Astrocyte of the spinal cord (primary cell): ENCODE measurements around the gene PIGR.

Experiments used
- DNase-seq: peaks from one replicate; pipeline ENCODE4 v3.0.0; 2011; ENCODE audit warnings: low read depth, low spot score
- H3K4me3 ChIP-seq: 2 replicates; pipeline ENCODE4 v1.5.1; 2011; ENCODE audit warnings: low read depth, mild to moderate bottlenecking, low read length, moderate library complexity
- in situ Hi-C: cut with HindIII; loops from 2 replicates; pipeline ENCODE4 v1.10.0; 2017; ENCODE audit warnings: low sequenced_read_pairs
- TF ChIP-seq, protein P1 (sequence below): IDR thresholded peaks from 2 replicates; pipeline ENCODE4 v1.5.1; 2012; ENCODE audit warnings: low read depth, mild to moderate bottlenecking, low read length, inconsistent platforms

PIGR gene

DNA sequence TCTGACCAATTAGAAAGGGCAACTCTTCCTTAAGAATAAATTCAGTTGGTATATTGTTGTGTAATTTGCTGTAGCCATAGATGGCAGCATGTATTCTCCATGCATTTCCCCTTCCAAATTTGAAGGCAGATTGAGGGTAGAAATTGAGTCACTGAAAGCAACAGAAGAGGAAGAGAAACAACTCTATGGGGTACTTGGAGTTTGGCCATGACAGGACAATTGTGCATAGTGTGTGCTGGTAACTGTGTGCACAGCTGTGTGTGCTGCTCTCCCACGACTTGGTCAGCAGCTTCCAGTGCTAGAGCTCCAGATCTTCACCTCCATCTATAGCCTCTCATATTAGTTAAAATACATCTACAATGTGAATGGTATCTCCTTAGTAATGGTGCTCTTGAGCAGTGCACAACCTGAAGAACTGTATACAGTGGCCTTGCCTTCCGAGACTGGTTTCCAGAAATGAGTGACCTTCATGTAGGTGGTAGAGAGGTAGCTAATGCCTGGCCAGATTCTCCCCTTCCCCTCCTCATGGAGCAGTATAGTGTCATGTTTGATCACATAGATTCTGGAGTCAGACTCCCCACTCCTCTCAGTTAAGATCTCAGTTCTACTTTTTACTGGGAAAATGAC is 24.9 kb upstream of the PIGR start:
- in situ Hi-C loops = no loop called here
- DNase-seq = no peak
- H3K4me3 ChIP-seq = no peak overlapping the region
- TF ChIP-seq, protein P1, sequence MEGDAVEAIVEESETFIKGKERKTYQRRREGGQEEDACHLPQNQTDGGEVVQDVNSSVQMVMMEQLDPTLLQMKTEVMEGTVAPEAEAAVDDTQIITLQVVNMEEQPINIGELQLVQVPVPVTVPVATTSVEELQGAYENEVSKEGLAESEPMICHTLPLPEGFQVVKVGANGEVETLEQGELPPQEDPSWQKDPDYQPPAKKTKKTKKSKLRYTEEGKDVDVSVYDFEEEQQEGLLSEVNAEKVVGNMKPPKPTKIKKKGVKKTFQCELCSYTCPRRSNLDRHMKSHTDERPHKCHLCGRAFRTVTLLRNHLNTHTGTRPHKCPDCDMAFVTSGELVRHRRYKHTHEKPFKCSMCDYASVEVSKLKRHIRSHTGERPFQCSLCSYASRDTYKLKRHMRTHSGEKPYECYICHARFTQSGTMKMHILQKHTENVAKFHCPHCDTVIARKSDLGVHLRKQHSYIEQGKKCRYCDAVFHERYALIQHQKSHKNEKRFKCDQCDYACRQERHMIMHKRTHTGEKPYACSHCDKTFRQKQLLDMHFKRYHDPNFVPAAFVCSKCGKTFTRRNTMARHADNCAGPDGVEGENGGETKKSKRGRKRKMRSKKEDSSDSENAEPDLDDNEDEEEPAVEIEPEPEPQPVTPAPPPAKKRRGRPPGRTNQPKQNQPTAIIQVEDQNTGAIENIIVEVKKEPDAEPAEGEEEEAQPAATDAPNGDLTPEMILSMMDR = no peak

DNA sequence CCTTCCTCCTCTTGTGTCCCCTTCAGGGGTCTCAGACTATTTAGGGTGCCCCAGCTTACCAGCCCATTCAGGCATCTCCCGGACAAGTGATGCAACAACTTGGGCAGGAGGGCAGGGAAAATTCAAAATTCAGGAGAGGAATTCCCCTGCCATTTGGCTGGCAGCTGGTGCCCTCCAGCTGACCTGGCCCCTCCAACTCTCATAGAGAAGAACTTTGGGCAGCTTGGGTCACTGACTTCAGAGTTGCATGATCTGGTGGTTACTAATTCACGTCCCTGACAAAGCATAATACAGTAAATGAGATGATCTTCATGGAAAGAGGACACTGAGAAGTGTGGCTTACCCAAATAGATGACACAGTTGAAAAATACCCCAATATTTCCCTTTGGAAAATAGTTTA is 24.2 kb upstream of the PIGR start, which contains the start of gene FCAMR:
FCAMR (minus strand) TSS at position 15 of the 400 bp plus-strand sequence. CDS start 335 bp downstream, outside the sequence.
- in situ Hi-C loops = no loop called here
- DNase-seq = no peak
- no peak within 1 kb of the TSS for H3K4me3 ChIP-seq
- TF ChIP-seq, protein P1 = no peak

DNA sequence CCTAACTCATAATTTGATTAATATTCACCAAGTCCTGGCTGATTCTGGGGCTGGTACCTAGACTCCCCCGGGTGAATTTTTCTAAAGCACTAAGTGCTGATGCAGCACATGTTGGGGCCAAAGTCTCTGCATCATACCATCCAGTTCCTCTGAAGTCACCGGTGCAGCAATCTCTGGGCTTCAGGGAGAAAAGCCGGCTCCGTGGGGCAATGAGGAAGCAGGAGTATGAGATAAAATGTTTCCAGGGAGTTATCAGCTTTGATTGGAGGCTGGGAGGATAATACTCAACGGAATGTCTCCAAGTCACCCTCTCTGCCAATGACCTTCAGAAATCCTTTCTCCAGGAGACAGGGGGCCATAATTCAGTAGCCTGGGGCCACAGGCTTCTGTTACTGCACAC is 22.8 kb upstream of the PIGR start:
- in situ Hi-C loops = no loop called here

DNA sequence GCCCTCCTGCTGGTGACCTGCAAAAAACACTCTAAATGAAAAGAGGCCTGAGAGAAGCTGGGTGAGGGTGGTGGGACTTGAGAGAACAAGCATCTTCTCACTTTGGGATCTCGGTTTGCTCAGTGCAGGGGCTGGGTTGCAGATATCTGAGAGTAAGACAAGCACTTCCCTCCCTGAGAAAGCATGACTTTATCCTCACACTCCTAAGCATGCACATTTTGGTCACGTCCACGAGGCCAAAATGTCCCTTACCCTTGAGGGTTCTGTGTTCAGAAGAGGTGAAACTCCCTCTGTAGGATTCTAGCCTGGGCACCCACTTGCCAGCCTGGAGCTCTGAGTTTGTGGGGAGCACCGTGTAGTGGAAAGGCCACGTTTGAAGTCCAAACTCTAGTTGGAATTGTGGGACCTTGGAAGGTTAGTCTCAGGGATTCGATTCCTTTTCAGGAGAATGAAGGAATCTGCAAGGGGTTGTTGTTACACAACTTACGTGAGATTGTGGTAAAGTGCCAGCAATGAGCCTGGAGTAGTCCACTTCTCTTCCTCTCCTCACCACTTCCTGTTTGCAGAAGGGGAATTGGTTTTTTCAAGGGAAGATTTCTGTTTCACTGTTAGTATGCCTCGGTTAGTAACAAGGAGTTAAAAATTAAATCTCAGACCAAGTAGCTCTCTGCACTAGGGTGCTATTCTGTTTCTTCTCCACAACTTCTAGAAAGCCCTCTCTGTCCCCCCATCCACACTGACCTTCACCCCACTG is 21.0 kb upstream of the PIGR start:
- in situ Hi-C loops = no loop called here
- no peak overlapping the region for H3K4me3 ChIP-seq
- DNase-seq = peak; percentile 14
- TF ChIP-seq, protein P1 = no peak

More for the DNA sequence above, 22.8 kb upstream of the PIGR start:
- TF ChIP-seq, protein P1 = no peak
- H3K4me3 ChIP-seq = no peak overlapping the region
- DNase-seq = no peak

DNA sequence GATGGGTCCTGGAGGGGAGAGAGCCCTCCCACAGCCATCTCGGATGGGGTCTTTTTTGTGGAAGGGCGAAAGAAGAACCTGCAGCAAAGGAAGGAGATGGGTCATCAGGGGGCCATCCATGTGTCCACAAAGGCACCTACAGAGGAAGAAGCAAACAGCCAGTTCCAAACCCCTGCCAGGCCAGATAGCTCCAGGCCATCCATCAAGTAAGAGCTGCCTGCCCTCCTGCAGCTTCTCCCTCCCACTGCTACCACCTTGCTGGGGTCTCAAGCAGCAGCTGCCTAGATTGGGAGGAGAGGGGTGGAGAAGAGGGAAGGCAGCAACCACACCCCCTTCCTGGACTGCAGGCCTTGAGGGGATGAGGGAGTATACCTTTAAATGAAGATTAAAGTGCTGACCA is 19.5 kb upstream of the PIGR start:
- DNase-seq = no peak
- TF ChIP-seq, protein P1 = no peak
- H3K4me3 ChIP-seq = no peak overlapping the region
- in situ Hi-C loops = no loop called here

DNA sequence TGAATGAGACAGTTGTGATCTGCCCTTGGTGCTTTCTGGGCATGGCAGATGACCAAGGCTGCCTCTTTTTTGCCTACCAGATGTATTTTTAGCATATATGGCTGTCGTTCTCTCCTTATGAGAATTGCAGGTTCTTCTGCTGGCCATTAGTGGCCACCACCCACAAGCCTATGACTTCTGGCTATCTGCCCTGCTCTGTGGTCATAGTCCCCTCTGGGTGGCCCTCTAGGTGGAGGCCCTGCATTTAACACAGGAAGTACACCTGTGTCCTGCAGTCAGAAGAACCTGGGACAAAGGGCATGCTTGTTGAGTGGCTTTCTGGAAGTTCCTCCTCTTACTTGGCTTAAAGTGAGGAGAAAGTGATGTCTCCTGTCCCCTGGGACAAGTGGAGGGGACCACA is 17.5 kb upstream of the PIGR start:
- no peak for DNase-seq
- no peak overlapping the region for H3K4me3 ChIP-seq
- in situ Hi-C loops = no loop called here
- TF ChIP-seq, protein P1 = no peak
